ENCODE data around the gene AGBL4.

Gene AGBL4

GRCh38 chr1:49251019-49251784, 772.6 kb downstream of the AGBL4 start:
- H3K27ac ChIP-seq = no peak overlapping the region
- no peak for TF ChIP-seq CTCF (conservative IDR thresholded peaks at IDR 0.05)

- TF ChIP-seq CTCF (conservative IDR thresholded peaks at IDR 0.05) = no peak
Observed at GRCh38 chr1:49240709-49241221, 783.0 kb downstream of the AGBL4 start.

GRCh38 chr1:49234988-49235387, 788.8 kb downstream of the AGBL4 start:
- no peak for TF ChIP-seq CTCF (conservative IDR thresholded peaks at IDR 0.05)
- H3K27ac ChIP-seq = no peak overlapping the region

More at GRCh38 chr1:49240709-49241221, 783.0 kb downstream of the AGBL4 start:
- no peak overlapping the region for H3K27ac ChIP-seq

- no peak overlapping the region for H3K27ac ChIP-seq
- no peak; the same call in 1 of the 2 replicates for TF ChIP-seq CTCF (conservative IDR thresholded peaks at IDR 0.05)
Observed at GRCh38 chr1:49229555-49229954, 794.2 kb downstream of the AGBL4 start.

- no peak overlapping the region for H3K27ac ChIP-seq
- TF ChIP-seq CTCF (conservative IDR thresholded peaks at IDR 0.05) = no peak
Observed at GRCh38 chr1:49226758-49227157, 797.0 kb downstream of the AGBL4 start.

GRCh38 chr1:49225464-49225863, 798.3 kb downstream of the AGBL4 start:
- no peak for TF ChIP-seq CTCF (conservative IDR thresholded peaks at IDR 0.05)
- H3K27ac ChIP-seq = no peak overlapping the region

GRCh38 chr1:49213301-49213700, 810.5 kb downstream of the AGBL4 start:
- TF ChIP-seq CTCF (conservative IDR thresholded peaks at IDR 0.05) = no peak
- H3K27ac ChIP-seq = no peak overlapping the region
